GM23338 (cell line): ENCODE data around the gene ADRA1B. TPM values are rescaled to one million over a fixed set of nuclear protein-coding genes. Genes with fewer than 3 reads are reported as not detected.

Experiments
- ATAC-seq: fragments of 200-7000 bp; cut with Tn5 transposase; 3 replicates; pipeline ENCODE4 v1.9.1; 2020
- DNase-seq: peaks from one replicate; pipeline ENCODE4 v3.0.0-alpha.2; 2015; ENCODE audit warnings: low spot score
- H2AFZ ChIP-seq: fragments of 200-600 bp; sonication (generic); 2 replicates; pipeline ENCODE4 v1.8.0; 2016; ENCODE audit warnings: antibody characterized with exemption, mild to moderate bottlenecking, moderate library complexity
- H3F3A ChIP-seq: fragments of 200-600 bp; sonication (generic); replicated peaks from 2 replicates; pipeline ENCODE4 v1.8.0; 2017; ENCODE audit warnings: antibody characterized with exemption, mixed run types, low read depth
- H3K27ac ChIP-seq: fragments of 200-600 bp; sonication (generic); 2 replicates; pipeline ENCODE4 v1.6.1; 2016; ENCODE audit warnings: low read depth
- H3K27me3 ChIP-seq: fragments of 200-600 bp; sonication (generic); 2 replicates; pipeline ENCODE4 v1.8.0; 2016; ENCODE audit warnings: mild to moderate bottlenecking, mixed run types, moderate library complexity; ENCODE audit not compliant: insufficient read depth
- H3K36me3 ChIP-seq: fragments of 200-600 bp; sonication (generic); 2 replicates; pipeline ENCODE4 v1.8.0; 2016; ENCODE audit warnings: mild to moderate bottlenecking; ENCODE audit not compliant: insufficient read depth
- H3K4me1 ChIP-seq: fragments of 200-600 bp; sonication (generic); 2 replicates; pipeline ENCODE4 v1.8.0; 2016; ENCODE audit warnings: mild to moderate bottlenecking, moderate library complexity; ENCODE audit not compliant: insufficient read depth
- H3K4me2 ChIP-seq: fragments of 200-600 bp; sonication (generic); 2 replicates; pipeline ENCODE4 v1.7.1; 2017; ENCODE audit warnings: mixed run types
- H3K4me3 ChIP-seq: fragments of 200-600 bp; sonication (generic); 2 replicates; pipeline ENCODE4 v1.6.1; 2016; ENCODE audit warnings: mixed run types
- H3K79me2 ChIP-seq: fragments of 200-600 bp; sonication (generic); replicated peaks from 2 replicates; pipeline ENCODE4 v1.8.0; 2017; ENCODE audit warnings: mild to moderate bottlenecking; ENCODE audit not compliant: insufficient read depth
- H3K9me2 ChIP-seq: fragments of 200-600 bp; sonication (generic); 2 replicates; pipeline ENCODE4 v1.8.0; 2017; ENCODE audit not compliant: insufficient read depth
- H4K20me1 ChIP-seq: fragments of 200-600 bp; sonication (generic); replicated peaks from 2 replicates; pipeline ENCODE4 v1.8.0; 2017; ENCODE audit warnings: mild to moderate bottlenecking; ENCODE audit not compliant: insufficient read depth
- H3K27ac Mint-ChIP-seq: 2 replicates; pipeline ENCODE4 v1.8.0; 2020; ENCODE audit warnings: inconsistent platforms, mild to moderate bottlenecking, moderate library complexity, mixed read lengths
- H3K27me3 Mint-ChIP-seq: 3 replicates; pipeline ENCODE4 v1.8.0; 2022; ENCODE audit warnings: low read depth, mild to moderate bottlenecking, moderate library complexity, mixed read lengths, inconsistent platforms; ENCODE audit not compliant: insufficient read depth, poor library complexity
- H3K36me3 Mint-ChIP-seq: 3 replicates; pipeline ENCODE4 v1.8.0; 2021; ENCODE audit warnings: low read depth, mild to moderate bottlenecking, inconsistent platforms, moderate library complexity, mixed read lengths
- H3K4me1 Mint-ChIP-seq: 3 replicates; pipeline ENCODE4 v1.8.0; 2020; ENCODE audit warnings: mild to moderate bottlenecking, inconsistent platforms, mixed read lengths
- H3K4me3 Mint-ChIP-seq: 3 replicates; pipeline ENCODE4 v1.8.0; 2021; ENCODE audit warnings: moderate library complexity, mild to moderate bottlenecking, inconsistent platforms, mixed read lengths
- H3K9me3 Mint-ChIP-seq: 3 replicates; pipeline ENCODE4 v1.8.0; 2020; ENCODE audit warnings: moderate library complexity, mild to moderate bottlenecking, inconsistent platforms, mixed read lengths
- CREB1 ChIP-seq: fragments of 250-450 bp; sonication (Bioruptor Pico); IDR thresholded peaks from 2 replicates; pipeline ENCODE4 v1.5.0; 2020; ENCODE audit warnings: low read depth, mild to moderate bottlenecking, moderate library complexity
- CTCF ChIP-seq, 2 experiments: fragments of 200-600 bp in 1 of 2; sonication (generic) in 1 of 2; conservative IDR thresholded peaks; 2 replicates each; pipeline versions ENCODE4 v1.5.1 to v1.6.1; 2016 to 2017; ENCODE audit warnings: antibody characterized with exemption in 2 of 2, low read depth in 2 of 2, mild to moderate bottlenecking in 2 of 2, moderate library complexity in 1 of 2
- STAT1 ChIP-seq: IDR thresholded peaks from one replicate; pipeline ENCODE4 v1.6.1; 2016; ENCODE audit warnings: antibody characterized with exemption; ENCODE audit not compliant: unreplicated experiment
- polyA plus RNA-seq: library from polyadenylated mRNA; unstranded; fragments of >200 nt; fragmentation: Nextera tagmentation; extraction: Ambion mirVana; gene quantifications from 2 replicates; pipeline ENCODE4 v1.2.1, GENCODE V29; 2016
- total RNA-seq: library from RNA; depleted of rRNA; stranded (reverse); fragments of >200 nt; shearing (Covaris generic); gene quantifications from 2 replicates; pipeline ENCODE4 v1.2.3, GENCODE V29; 2014
- TF ChIP-seq, protein P1 (sequence below): fragments of 250-450 bp; sonication (Bioruptor Pico); IDR thresholded peaks from 2 replicates; pipeline ENCODE4 v1.5.0; 2020; ENCODE audit warnings: mild to moderate bottlenecking, moderate library complexity

ADRA1B gene
- total and polyA plus RNA-seq, 2 experiments from 2014 or later = not detected

DNA sequence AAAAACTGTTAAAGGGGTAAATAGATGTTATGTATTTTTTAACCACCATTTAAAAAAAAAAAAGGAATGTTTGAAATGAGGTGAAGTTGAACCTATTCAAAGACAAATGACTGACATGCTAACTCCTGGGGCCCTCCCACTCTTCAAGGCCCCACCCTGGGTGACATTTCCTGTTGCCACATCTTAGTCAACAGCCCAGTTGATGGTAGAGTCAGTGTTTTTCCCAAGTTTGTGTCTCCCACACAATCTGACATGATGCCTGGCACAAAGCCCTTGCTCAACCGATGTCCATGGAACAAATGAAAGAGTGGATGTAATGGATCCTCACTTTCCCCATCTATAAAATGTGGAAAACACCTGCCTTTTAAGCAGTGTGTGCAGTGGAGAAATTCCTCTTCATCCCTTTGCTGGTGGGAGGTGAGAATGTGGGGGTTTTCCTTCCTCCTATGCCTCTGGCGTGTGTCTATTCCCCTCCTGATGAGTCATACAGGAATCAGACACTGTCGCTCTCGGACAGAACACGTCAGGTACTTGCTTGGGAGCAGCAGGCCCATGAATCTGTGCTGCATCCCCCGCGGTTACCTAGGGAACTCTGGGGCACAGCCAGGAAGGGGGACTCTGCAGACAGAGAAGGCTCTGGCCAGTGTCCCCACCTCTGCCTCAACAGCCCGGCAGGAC lies 13.7 kb upstream of the ADRA1B start:
- no peak overlapping the region for H3K4me3 Mint-ChIP-seq
- H3K36me3 ChIP-seq = no peaks in the 10 kb centered on the region
- peaks cover 3% of the 10 kb centered on the region for H3K27me3 Mint-ChIP-seq
- H3K4me2 ChIP-seq = no peak overlapping the region
- H3K9me3 Mint-ChIP-seq = no peaks in the 10 kb centered on the region
- no peak for TF ChIP-seq STAT1
- no peak for TF ChIP-seq CTCF (conservative IDR thresholded peaks at IDR 0.05; ENCODE audit: low read depth in 2 of 2)
- TF ChIP-seq, protein P1, sequence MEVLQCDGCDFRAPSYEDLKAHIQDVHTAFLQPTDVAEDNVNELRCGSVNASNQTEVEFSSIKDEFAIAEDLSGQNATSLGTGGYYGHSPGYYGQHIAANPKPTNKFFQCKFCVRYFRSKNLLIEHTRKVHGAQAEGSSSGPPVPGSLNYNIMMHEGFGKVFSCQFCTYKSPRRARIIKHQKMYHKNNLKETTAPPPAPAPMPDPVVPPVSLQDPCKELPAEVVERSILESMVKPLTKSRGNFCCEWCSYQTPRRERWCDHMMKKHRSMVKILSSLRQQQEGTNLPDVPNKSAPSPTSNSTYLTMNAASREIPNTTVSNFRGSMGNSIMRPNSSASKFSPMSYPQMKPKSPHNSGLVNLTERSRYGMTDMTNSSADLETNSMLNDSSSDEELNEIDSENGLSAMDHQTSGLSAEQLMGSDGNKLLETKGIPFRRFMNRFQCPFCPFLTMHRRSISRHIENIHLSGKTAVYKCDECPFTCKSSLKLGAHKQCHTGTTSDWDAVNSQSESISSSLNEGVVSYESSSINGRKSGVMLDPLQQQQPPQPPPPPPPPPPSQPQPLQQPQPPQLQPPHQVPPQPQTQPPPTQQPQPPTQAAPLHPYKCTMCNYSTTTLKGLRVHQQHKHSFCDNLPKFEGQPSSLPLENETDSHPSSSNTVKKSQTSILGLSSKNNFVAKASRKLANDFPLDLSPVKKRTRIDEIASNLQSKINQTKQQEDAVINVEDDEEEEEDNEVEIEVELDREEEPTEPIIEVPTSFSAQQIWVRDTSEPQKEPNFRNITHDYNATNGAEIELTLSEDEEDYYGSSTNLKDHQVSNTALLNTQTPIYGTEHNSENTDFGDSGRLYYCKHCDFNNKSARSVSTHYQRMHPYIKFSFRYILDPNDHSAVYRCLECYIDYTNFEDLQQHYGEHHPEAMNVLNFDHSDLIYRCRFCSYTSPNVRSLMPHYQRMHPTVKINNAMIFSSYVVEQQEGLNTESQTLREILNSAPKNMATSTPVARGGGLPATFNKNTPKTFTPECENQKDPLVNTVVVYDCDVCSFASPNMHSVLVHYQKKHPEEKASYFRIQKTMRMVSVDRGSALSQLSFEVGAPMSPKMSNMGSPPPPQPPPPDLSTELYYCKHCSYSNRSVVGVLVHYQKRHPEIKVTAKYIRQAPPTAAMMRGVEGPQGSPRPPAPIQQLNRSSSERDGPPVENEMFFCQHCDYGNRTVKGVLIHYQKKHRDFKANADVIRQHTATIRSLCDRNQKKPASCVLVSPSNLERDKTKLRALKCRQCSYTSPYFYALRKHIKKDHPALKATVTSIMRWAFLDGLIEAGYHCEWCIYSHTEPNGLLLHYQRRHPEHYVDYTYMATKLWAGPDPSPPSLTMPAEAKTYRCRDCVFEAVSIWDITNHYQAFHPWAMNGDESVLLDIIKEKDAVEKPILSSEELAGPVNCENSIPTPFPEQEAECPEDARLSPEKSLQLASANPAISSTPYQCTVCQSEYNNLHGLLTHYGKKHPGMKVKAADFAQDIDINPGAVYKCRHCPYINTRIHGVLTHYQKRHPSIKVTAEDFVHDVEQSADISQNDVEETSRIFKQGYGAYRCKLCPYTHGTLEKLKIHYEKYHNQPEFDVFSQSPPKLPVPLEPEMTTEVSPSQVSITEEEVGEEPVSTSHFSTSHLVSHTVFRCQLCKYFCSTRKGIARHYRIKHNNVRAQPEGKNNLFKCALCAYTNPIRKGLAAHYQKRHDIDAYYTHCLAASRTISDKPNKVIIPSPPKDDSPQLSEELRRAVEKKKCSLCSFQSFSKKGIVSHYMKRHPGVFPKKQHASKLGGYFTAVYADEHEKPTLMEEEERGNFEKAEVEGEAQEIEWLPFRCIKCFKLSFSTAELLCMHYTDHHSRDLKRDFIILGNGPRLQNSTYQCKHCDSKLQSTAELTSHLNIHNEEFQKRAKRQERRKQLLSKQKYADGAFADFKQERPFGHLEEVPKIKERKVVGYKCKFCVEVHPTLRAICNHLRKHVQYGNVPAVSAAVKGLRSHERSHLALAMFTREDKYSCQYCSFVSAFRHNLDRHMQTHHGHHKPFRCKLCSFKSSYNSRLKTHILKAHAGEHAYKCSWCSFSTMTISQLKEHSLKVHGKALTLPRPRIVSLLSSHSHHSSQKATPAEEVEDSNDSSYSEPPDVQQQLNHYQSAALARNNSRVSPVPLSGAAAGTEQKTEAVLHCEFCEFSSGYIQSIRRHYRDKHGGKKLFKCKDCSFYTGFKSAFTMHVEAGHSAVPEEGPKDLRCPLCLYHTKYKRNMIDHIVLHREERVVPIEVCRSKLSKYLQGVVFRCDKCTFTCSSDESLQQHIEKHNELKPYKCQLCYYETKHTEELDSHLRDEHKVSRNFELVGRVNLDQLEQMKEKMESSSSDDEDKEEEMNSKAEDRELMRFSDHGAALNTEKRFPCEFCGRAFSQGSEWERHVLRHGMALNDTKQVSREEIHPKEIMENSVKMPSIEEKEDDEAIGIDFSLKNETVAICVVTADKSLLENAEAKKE = no peak
- TF ChIP-seq CREB1 (CRISPR knock-in tag) = no peak
- H3K4me1 ChIP-seq = no peaks in the 10 kb centered on the region
- H3K27ac ChIP-seq = no peak overlapping the region
- no peaks in the 10 kb centered on the region for H4K20me1 ChIP-seq
- H3K27ac Mint-ChIP-seq = no peak overlapping the region
- H3K36me3 Mint-ChIP-seq = no peaks in the 10 kb centered on the region
- H3K27me3 ChIP-seq = no peaks in the 10 kb centered on the region
- peaks cover 13% of the 10 kb centered on the region; the same call in 2 of the 3 replicates for H3K4me1 Mint-ChIP-seq
- peak overlapping the region; percentile 96 for H2AFZ ChIP-seq
- DNase-seq (no peak), ATAC-seq (no peak)
- H3F3A ChIP-seq = no peaks in the 10 kb centered on the region
- no peak overlapping the region for H3K4me3 ChIP-seq
- H3K9me2 ChIP-seq = no peaks in the 10 kb centered on the region
- H3K79me2 ChIP-seq = no peaks in the 10 kb centered on the region
